GM18499 (cell line): ENCODE data around the gene ZFYVE26.
A peak's percentile ranks its signal among the peaks of the same experiment; 100 is the strongest.
"Not testable (repeated sequence)": the region's sequence is repeated elsewhere in the genome, so short reads cannot be mapped to it uniquely, and the experiment has no call there.

ENCODE experiments used
- ATAC-seq: cut with Tn5 transposase; IDR thresholded peaks from one replicate; pipeline ENCODE4 v1.9.1; 2021; ENCODE audit warnings: moderate number of reproducible peaks; ENCODE audit not compliant: insufficient read depth, unreplicated experiment

ZFYVE26 gene

DNA sequence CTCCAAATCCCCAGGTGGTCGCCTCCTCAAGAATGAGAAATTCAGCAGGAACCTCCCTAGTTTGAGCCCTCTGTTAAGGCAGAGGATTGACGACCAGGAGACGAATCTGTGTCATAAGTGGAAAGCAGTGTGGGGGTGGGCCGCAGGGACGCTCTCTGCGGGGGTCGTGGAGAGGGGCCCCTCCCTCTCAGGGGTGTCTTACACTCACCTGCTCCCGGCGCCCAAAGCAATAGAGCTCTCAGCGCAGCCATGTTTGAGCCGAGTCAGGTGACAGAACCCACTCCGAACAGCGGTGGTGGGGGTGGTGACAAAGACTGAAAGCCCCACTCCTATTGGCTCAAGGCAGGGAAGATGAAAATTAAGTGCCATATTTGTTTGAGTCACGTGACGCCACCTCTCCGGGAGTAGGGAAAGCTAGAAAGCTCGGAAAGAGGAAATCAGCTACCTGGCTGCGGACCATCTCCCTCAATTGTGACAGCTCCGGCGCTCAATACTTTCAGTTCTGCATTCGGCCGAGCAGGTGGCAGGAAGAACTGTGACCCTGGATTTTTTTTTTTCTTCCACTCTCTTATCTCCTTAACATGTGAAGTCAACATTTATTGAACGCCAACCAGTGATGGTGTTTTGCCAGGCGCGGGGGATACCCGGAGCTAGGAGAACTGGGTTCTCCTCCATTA, at the start of gene ZFYVE26:
Gene ZFYVE26, minus strand, starts transcription at position 265 of the 677 bp plus-strand sequence. CDS start 627 bp downstream, outside the sequence.
- ATAC-seq = peak; percentile 64

- ATAC-seq = no peak
Measured at GRCh38 chr14:67863223-67863622, 46.8 kb upstream of the ZFYVE26 start.

DNA sequence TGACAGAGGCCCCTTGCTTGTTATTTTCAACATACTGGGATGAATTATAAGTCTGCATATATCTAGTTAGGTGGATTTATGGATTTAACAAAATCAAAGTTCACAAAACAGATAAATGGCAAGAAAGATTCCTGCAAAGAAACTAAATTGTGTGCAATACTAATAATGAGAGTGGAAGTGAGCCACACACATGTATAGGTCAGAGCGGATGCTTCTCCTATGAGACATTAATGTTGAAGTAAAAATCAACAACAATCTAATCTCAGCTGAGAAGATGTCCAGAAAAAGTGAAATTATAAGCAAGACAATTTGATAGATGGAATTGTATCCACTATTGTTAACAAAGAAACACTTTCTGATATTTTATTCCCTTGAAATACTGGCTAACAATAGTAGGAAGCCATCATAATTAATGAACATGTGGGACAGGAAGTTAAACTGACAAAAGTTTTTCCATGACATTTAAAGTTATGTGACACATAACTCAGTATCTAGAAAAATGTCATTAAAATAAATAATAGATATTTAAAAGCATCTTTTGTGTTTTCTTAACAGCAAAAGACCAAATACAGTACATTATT, 42.9 kb upstream of the ZFYVE26 start:
- no peak for ATAC-seq

DNA sequence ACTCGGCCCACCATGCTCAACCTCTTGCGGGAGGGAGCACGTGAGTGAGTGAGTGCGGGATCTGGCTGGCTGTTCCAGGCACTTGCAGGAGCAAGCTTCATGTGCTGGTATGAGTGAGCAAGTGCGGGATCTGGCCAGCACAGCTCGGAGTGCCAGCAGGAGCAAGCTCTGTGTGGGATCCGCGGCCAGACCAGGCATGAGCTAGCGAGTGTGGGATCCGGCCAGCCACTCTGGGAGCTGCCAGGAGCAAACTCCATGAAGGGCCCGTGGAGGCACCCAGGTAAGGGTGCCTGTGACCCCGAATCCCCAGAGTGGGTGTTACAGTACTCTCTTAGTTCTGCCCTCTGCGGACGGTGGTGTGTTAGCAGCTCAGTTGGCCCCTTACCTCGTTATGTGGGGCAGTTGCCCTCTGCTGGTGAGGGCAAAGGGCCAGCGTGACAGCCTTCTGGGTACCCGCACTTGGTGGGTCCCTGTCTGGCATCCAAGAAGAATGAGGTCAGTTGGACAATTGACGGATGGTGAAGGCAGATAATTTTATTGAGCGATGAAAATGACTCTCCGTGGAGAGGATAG, 41.5 kb upstream of the ZFYVE26 start:
- no peak for ATAC-seq

GRCh38 chr14:67856827-67857226, 40.4 kb upstream of the ZFYVE26 start:
- no peak for ATAC-seq

DNA sequence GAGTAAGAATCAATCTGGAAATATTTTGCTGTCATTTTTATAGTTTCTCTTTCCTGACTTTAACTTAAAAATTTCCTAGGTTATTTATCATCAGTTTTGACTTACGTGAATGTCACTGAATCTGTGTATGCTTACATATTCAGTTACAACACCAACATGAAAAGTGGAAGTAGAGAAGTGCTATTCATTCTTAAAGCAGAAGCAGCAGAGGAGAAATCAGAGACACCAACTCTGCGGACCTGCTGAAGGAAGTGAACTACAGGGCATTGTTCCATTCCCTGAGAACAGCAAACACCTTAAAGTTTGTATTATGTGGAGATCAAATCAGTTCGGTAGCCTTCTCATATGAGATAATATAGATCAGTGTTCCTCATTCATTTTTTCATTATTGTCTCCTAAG, 37.3 kb upstream of the ZFYVE26 start:
- ATAC-seq = no peak

- ATAC-seq = no peak
Measured at GRCh38 chr14:67852926-67853604, 36.7 kb upstream of the ZFYVE26 start.

DNA sequence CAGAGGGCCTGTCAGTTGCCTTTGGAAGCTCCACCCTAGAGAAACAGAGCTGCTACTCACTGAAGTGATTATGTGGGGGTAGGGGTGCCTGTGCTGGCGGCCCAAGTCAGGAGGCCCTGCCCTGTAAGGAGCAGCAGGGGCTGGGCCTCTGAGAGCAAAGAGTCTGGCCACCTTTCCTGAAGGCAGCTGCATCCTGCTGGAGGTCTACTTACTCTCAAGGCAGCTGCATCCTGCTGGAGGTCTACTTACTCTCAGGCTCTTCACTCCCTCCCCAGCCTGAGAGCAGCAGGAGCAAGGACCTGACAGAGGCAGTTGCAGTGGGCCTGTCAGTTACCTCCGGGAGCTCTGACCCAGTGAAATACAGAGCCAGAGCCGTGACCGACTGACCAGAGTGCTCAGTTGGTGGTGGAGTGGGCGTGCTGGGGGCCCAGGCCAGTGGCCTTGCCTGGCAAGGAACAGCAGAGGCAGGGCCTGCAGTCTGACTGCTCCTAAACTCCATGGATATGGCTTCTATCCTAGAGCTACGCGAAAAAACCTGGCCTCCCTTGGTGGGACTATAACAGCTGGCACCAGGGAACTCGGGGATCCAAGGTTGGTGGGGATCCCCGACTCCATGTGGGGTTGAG, 35.5 kb upstream of the ZFYVE26 start:
- no peak for ATAC-seq

GRCh38 chr14:67850066-67850830, 33.9 kb upstream of the ZFYVE26 start:
- no peak for ATAC-seq

DNA sequence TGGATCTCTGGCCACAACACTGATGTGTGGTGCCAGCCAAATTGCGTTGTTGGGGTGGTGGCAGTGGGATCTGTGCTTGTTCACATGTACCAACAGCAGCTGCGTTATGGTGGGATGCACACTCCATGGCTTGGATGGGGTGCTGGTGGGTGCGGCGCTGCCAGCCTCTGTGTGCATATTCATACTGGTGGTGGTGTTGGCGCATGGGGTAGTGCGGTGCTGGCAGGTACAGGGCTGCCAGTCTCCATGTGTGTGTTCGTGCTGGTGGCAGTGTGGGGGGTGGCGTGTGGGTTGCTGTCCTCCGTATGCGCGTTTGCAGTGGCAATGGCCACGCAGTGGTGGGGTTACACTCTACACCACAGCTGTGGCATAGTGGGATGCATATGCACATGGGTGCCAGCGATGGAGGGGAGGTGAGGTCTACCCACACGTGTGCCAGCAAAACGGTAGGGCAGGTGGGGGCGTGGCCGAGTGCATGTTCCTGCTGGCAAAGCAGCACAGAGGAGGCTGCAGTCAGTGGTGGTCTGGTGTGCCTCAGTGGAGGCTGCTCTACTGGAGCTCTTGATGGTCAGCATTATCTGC, 29.7 kb upstream of the ZFYVE26 start:
- ATAC-seq = no peak

DNA sequence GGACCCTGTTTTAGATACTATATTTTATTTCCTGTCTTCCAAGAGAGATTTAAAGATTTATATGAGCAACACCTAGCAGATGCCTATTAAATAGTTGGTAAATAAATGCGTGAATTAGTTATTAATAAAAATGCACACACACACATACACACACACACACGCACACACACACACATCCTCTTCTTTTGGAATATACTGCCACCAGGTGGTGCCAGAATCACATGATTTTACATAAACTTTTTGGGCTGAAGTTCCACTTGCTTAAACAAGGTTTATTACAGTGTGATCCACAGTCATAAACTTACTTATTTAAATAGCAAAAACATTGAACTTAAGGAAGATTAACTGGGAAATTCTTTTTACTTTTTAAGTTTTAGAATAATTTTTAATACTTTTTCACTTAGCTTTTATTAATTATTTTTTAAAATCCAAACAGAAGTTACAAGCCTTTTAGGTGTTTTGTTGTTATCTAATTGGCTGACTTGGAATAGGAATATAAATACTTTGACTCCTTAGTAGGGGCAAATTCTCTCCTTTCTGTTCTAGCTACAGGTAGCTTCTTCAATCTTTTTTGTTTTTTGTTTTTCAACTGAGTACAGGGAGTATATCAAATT, 20.7 kb upstream of the ZFYVE26 start:
- no peak for ATAC-seq

DNA sequence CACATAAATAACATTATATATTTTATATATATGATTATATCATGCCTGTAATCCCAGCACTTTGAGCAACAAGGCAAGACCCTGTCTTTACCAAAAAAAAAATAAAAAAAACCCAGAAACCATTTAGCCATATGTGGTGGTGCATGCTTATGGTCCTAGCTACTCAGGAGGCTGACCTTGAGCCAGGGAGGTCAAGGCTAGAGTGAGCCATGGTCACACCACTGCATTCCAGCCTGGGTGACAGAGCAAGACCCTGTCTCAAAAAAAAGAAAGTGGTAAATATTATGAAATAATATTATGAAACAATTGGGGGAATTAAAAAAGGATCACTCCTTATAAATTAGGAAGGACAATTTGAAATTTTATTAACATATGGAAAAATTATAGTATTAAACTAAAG, 19.2 kb upstream of the ZFYVE26 start:
- ATAC-seq = no peak

DNA sequence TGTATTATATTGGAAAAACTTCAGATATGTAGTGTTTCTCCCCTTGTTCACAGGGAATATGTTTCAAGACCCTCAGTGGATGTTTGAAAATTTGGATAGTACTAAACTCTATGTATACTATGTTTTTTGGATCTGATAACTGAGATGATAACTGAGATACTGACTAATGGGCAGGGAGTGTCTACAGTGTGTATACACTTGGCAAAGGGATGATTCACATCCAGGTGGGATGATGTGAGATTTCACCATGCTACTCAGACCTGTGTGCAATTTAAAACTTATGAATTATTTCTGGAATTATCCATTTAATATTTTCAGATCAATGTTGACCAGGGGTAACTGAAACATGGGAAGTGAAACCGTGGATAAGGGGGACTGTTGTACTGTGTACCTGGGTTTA, 17.0 kb upstream of the ZFYVE26 start:
- no peak for ATAC-seq

GRCh38 chr14:67831113-67831512, 14.7 kb upstream of the ZFYVE26 start:
- no peak for ATAC-seq

DNA sequence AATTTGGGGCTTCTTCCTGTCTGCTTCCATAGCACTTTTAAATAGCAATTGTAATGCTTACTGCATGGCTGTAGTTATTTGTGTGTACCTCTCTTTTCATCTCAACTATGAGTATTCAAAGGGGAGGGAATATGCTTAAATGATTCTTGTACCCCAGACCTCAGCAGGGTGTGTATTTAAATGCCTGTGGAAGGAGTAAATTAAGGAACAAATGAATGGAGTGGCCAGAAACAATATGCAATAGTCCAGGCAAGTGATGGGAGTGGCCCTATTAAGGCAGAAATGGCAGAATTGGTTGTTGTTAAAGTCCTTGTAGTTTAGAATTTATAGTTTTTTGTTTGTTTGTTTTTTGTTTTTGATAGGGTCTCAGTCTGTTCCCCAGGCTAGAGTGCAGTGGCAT, 4.7 kb upstream of the ZFYVE26 start:
- ATAC-seq = no peak

DNA sequence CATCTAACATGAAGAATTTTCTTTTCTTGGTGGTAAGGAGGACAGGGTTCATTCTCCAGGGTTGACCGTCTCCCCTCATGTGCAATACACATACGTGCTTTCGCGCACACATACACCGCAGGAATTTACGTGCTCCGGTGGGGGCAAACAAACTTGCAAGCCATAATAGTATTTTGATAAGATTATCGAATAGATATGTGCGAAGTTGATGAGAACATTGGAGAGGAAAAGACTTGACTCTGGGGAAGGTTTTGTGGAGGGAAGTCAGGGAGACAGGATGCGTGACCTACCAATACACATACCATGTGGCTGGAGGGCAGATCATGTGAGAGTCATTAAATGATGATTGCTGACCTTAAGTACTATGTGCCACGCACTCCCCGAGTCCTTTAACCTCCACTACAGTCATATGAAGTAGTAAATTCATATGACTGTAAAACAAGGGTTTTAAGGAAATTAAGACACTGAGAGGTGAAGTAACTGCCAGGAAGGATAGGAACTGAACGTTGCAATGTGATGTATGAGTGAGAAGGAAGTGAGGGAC, 4.1 kb upstream of the ZFYVE26 start:
- ATAC-seq = no peak

GRCh38 chr14:67819563-67820421, 3.4 kb upstream of the ZFYVE26 start, which contains the start of gene RAD51B:
TSS of gene RAD51B (plus strand) at chr14:67819779.
- peak; percentile 33 for ATAC-seq

DNA sequence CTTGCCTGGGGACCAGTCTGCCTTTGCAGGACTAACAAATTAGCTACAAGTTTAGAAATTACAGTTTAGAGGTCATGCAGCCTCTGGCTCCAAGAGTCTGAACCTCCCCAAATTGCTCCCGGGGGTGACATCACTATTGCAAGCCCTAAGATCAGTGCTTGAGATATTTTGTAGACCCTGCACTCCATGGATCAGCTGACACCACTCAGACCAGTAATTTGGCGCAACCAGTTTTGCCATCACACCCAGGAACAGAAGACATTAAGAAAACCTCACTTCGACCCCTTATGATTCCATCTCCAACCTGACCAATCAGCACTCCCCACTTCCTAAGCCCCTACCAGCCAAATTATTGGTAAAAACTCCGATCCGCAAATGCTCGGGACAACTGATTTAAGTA, 2.1 kb upstream of the ZFYVE26 start:
- not testable (repeated sequence) for ATAC-seq
